Erythroblast (primary cell): ENCODE measurements around the gene UNC13B.

Source experiments
- GATA1 ChIP-seq: IDR thresholded peaks from 2 replicates; pipeline ENCODE4 v1.6.1; 2011; ENCODE audit warnings: low read depth, mild to moderate bottlenecking, control low read depth, low read length, moderate library complexity
- POLR2A ChIP-seq: IDR thresholded peaks from 2 replicates; pipeline ENCODE4 v1.6.1; 2011; ENCODE audit warnings: mild to moderate bottlenecking, low read length

DNA sequence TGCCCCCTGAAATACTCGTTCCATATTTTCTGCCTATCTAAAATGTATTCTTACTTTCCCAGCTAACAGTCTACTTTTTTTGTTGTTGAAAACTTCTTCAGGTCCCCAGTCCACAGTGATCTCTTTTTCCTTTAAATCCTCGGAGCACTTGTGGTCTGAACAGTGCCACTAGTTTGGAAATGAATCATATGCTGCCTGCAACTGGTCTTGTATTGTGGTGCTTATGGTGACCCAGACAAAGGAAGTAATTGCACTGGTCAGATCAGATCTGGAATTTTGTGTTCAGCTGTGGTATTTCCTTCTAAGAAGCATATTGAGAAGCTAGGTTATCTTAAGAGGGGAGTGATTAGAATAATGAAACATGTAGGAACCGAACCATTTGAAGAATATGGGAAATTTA is 2.9 kb downstream of the UNC13B start:
- TF ChIP-seq POLR2A (no peak), GATA1 (no peak)
